Measurements from ENCODE around the gene CIPC. TPM values are rescaled to one million over a fixed set of nuclear protein-coding genes. Genes with fewer than 3 reads are reported as not detected.

Gene CIPC
- total and polyA plus RNA-seq, 8 donors = 6.0 to 81.1 (median 19.6) TPM

DNA sequence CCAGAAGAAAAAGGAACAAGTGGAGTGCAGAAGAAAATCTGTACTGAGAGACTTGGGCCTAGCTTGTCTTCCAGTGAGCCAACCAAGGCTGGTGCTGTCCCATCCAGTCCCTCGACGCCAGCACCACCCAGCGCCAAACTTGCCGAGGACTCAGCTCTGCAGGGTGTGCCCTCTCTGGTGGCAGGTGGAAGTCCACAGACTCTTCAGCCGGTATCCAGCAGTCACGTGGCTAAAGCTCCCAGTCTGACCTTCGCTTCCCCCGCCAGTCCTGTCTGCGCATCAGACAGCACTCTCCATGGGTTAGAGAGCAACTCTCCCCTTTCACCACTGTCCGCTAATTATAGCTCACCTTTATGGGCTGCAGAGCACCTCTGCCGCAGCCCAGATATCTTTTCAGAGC, 15.6 kb downstream of the CIPC start:
- Histone ChIP-seq H3K36me3 (peaks cover 24 to 94% (median 90%) of the 10 kb centered on the region in 4 donors), H3K9me3 (no peaks in the 10 kb centered on the region), H3K27ac (no peak overlapping the region), H3K4me3 (no peak overlapping the region), H3K27me3 (no peaks in the 10 kb centered on the region), H3K4me1 (peaks cover 13 to 30% (median 26%) of the 10 kb centered on the region in 4 donors)
- WGBS, 5 donors = 86 to 93% (median 90%) methylated on average over 9 to 11 of the region's 11 CpGs
- TF ChIP-seq POLR2AphosphoS5 (IDR thresholded peaks at IDR 0.05) = no peak
- no peak for TF ChIP-seq EP300 (IDR thresholded peaks at IDR 0.05)
- TF ChIP-seq POLR2A (IDR thresholded peaks at IDR 0.05) = no peak
- TF ChIP-seq, protein P1, sequence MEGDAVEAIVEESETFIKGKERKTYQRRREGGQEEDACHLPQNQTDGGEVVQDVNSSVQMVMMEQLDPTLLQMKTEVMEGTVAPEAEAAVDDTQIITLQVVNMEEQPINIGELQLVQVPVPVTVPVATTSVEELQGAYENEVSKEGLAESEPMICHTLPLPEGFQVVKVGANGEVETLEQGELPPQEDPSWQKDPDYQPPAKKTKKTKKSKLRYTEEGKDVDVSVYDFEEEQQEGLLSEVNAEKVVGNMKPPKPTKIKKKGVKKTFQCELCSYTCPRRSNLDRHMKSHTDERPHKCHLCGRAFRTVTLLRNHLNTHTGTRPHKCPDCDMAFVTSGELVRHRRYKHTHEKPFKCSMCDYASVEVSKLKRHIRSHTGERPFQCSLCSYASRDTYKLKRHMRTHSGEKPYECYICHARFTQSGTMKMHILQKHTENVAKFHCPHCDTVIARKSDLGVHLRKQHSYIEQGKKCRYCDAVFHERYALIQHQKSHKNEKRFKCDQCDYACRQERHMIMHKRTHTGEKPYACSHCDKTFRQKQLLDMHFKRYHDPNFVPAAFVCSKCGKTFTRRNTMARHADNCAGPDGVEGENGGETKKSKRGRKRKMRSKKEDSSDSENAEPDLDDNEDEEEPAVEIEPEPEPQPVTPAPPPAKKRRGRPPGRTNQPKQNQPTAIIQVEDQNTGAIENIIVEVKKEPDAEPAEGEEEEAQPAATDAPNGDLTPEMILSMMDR (IDR thresholded peaks at IDR 0.05) = no peak
- no peak for DNase-seq
- intact Hi-C loops (cut with DNase I; ENCODE audit: low total_unique reads) = no loop called here

DNA sequence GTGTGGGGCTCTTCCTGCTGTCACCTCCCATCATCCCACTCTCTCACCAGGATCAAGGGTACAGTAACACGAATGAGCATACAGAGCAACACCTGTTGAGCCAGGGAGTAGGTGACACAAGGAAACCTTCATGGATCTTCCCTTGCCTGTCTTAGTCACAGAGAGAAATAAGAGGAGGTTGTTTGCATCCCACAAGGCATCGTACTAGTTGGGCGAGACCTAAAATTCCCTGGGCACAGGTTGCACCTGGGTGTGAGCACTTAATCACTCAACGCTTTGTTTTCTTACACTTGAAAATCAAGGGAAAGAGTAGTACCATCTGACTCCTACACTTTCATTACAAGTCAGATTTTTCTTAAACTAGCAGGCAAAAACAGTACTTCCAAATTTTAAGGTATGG, 16.6 kb downstream of the CIPC start:
- DNase-seq = no peak
- Histone ChIP-seq H3K4me1 (peaks cover 10 to 27% (median 22%) of the 10 kb centered on the region in 4 donors), H3K27ac (no peak overlapping the region), H3K27me3 (no peaks in the 10 kb centered on the region), H3K36me3 (peaks cover 24 to 95% (median 85%) of the 10 kb centered on the region in 4 donors), H3K4me3 (no peak overlapping the region), H3K9me3 (no peaks in the 10 kb centered on the region)
- no peak for TF ChIP-seq POLR2AphosphoS5 (IDR thresholded peaks at IDR 0.05)
- TF ChIP-seq POLR2A (IDR thresholded peaks at IDR 0.05) = no peak
- no peak for TF ChIP-seq EP300 (IDR thresholded peaks at IDR 0.05)
- TF ChIP-seq, protein P1 (IDR thresholded peaks at IDR 0.05) = no peak
- intact Hi-C loops (cut with DNase I; ENCODE audit: low total_unique reads) = no loop called here
- 90 to 97% (median 97%) methylated on average over 4 of the region's 4 CpGs for WGBS, 5 donors

DNA sequence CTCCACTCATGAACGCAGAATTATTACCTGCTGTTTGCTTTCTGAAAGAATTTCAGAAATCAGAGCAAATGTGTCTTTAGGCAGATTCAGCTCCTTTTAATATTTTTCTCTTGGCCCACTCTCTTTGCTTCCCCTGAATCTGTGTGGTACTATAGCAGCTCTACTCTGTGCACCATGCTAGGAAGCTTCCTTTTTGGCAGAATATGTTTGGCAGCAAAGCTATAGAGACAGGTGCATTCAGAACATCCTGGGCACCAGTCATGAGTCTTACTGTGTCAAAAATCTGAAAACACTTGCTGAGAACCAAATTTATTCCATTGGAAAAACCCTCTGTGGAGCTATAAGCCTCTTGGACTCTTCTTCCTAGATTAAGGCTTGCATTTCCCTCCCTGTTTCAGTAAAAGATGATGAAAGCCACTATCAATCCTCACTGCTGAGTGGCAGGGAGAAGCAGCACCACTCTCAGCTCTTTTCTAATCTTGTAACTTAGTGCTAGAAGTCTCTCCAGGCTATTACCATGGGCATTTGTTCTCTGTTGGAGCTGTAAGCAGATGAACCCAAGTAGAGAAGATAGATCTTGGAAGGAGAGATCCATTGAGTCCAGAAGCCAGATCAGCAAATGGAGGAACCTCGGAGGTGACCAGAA, 18.2 kb downstream of the CIPC start:
- Histone ChIP-seq H3K27me3 (no peaks in the 10 kb centered on the region), H3K27ac (no peak overlapping the region), H3K4me1 (peaks cover 6 to 18% (median 15%) of the 10 kb centered on the region in 4 donors), H3K36me3 (peaks cover 24 to 93% (median 75%) of the 10 kb centered on the region in 4 donors), H3K9me3 (no peaks in the 10 kb centered on the region), H3K4me3 (no peak overlapping the region)
- intact Hi-C loops (cut with DNase I; ENCODE audit: low total_unique reads) = no loop called here
- WGBS, 5 donors = 86 to 98% (median 94%) methylated on average over 2 of the region's 2 CpGs
- TF ChIP-seq POLR2A (IDR thresholded peaks at IDR 0.05) = no peak
- no peak for TF ChIP-seq EP300 (IDR thresholded peaks at IDR 0.05)
- TF ChIP-seq, protein P1 (IDR thresholded peaks at IDR 0.05) = no peak
- TF ChIP-seq POLR2AphosphoS5 (IDR thresholded peaks at IDR 0.05) = no peak
- DNase-seq = no peak

DNA sequence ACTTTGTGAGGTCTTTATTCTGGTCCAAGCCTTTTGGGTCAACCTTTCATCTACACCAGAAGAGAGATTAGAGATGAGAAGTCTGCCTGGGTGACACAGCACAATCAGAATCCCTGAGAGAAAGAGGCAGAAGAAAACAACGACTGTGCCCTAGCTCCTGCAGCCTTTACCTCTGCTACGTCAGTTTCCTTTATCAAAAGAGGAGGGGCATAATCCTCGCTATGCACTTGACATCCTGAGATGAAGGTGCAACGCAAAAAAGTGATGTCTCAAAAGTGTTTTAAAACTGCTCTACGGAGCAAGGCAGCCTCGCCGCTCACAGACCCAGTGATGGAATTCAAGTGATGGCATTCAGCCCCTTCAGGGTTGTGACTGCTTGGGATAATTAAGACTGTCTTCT, 21.8 kb downstream of the CIPC start:
- TF ChIP-seq EP300 (IDR thresholded peaks at IDR 0.05) (no peak), POLR2A (IDR thresholded peaks at IDR 0.05) (no peak), POLR2AphosphoS5 (IDR thresholded peaks at IDR 0.05) (no peak)
- TF ChIP-seq, protein P1 (IDR thresholded peaks at IDR 0.05) = no peak
- intact Hi-C loops (cut with DNase I; ENCODE audit: low total_unique reads) = no loop called here
- Histone ChIP-seq H3K36me3 (peaks cover 2 to 60% (median 44%) of the 10 kb centered on the region in 4 donors), H3K27ac (no peak overlapping the region), H3K9me3 (no peaks in the 10 kb centered on the region), H3K27me3 (peaks cover 0 to 5% (median 0%) of the 10 kb centered on the region in 3 donors), H3K4me3 (no peak overlapping the region), H3K4me1 (peaks cover 19 to 44% (median 31%) of the 10 kb centered on the region in 4 donors)
- no peak for DNase-seq
- WGBS, 5 donors = 89 to 93% (median 92%) methylated on average over 7 of the region's 7 CpGs

Measured in stomach (tissue), 9 donors.